Karpas-422 (cell line): Measurements from ENCODE around the gene MKNK2. TPM values are rescaled to one million over a fixed set of nuclear protein-coding genes. Genes with fewer than 3 reads are reported as not detected.

Experiments used
- DNase-seq: peaks from one replicate; pipeline ENCODE4 v3.0.0-alpha.2; 2015
- H2AFZ ChIP-seq: fragments of 200-600 bp; sonication (generic); 2 replicates; pipeline ENCODE4 v1.6.1; 2014; ENCODE audit warnings: antibody characterized with exemption, low read length, mixed read lengths
- H3K27ac ChIP-seq: fragments of 200-600 bp; sonication (generic); 2 replicates; pipeline ENCODE4 v1.5.1; 2014; ENCODE audit warnings: mild to moderate bottlenecking, low read length, moderate library complexity
- H3K27me3 ChIP-seq: fragments of 200-600 bp; sonication (generic); 2 replicates; pipeline ENCODE4 v1.6.1; 2014; ENCODE audit warnings: low read length, mixed read lengths
- H3K36me3 ChIP-seq: fragments of 200-600 bp; sonication (generic); 2 replicates; pipeline ENCODE4 v1.6.1; 2014; ENCODE audit warnings: low read length, mixed read lengths; ENCODE audit not compliant: insufficient read depth
- H3K4me1 ChIP-seq: fragments of 200-600 bp; sonication (generic); 2 replicates; pipeline ENCODE4 v1.6.1; 2014; ENCODE audit warnings: mild to moderate bottlenecking, low read length, mixed read lengths
- H3K4me2 ChIP-seq: fragments of 200-600 bp; sonication (generic); 2 replicates; pipeline ENCODE4 v1.6.1; 2014; ENCODE audit warnings: low read length, low read depth, mild to moderate bottlenecking; ENCODE audit not compliant: poor library complexity, severe bottlenecking
- H3K4me3 ChIP-seq: fragments of 200-600 bp; sonication (generic); 2 replicates; pipeline ENCODE4 v1.5.1; 2014; ENCODE audit warnings: mild to moderate bottlenecking, antibody characterized with exemption, low read length, mixed read lengths
- H3K79me2 ChIP-seq: fragments of 200-600 bp; sonication (generic); 2 replicates; pipeline ENCODE4 v1.6.1; 2014; ENCODE audit warnings: mild to moderate bottlenecking, low read length, mixed read lengths
- H3K9ac ChIP-seq: fragments of 200-600 bp; sonication (generic); 2 replicates; pipeline ENCODE4 v1.6.0; 2014; ENCODE audit warnings: low read length
- H3K9me2 ChIP-seq: fragments of 200-600 bp; sonication (generic), shearing (Covaris generic); replicated peaks from 2 replicates; pipeline ENCODE4 v1.6.0; 2014; ENCODE audit warnings: mild to moderate bottlenecking, low read length, moderate library complexity; ENCODE audit not compliant: insufficient read depth
- H3K9me3 ChIP-seq: fragments of 300-700, 200-600 bp; sonication (generic); 2 replicates; pipeline ENCODE4 v1.6.1; 2014; ENCODE audit warnings: low read length, mixed read lengths
- H4K20me1 ChIP-seq: fragments of 200-600 bp; sonication (generic); 2 replicates; pipeline ENCODE4 v1.6.1; 2014; ENCODE audit warnings: mild to moderate bottlenecking, antibody characterized with exemption, low read length, low read depth; ENCODE audit not compliant: insufficient read depth
- total RNA-seq: library from RNA; depleted of rRNA; stranded (reverse); fragments of >200 nt; shearing (Covaris generic); gene quantifications from 2 replicates; pipeline ENCODE4 v1.2.3, GENCODE V29; 2014; ENCODE audit warnings: low replicate concordance; rRNA removed

MKNK2 gene
- total RNA-seq, result 526 and 862 TPM in 2 replicates

DNA sequence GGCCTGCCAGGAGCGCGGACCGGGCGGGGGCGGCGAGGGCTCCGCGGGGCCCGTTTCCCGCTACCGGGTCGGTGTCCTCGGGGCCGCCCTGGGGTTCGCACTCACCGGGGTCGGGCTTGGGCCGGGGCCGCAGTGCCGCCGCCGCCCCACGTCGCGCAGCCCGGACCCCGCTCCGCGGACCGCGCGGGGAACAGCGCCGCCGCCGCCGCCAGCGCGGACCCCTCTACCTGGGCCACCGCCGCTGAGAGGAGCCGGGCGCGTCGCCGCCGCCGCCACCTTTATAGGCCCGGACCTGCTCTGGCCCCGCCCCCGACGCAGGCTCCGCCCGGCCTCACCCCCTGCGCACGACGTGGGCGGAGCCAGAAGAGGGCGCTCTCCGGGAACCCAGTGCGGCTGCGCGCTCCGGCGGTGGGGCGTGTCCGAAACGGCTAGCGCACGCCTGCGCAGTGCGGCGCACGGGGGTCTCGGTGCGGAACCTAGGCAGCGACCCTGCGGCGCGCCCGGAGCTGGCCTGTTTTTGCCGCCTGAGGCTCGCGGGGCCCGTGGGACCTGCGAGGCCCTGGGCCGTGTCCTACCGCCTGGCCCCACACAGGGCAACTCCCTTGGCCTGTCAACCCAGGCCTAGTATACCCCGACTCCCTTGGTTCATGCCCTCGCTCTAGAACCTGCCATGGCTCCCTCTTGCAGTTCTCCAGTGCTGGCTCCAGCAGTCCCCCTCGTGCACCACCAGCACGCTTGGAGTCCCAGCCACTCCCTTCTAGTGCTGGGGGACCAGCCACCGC, at the start of gene MKNK2:
MKNK2 (minus strand) TSS at position 254 of the 782 bp plus-strand sequence. CDS start 393 bp downstream, outside the sequence.
- H3K79me2 ChIP-seq, result peaks cover 39% of the 10 kb centered on the region
- peaks cover 68% of the 10 kb centered on the region for H3K4me1 ChIP-seq
- H3K9ac ChIP-seq, result peak within 1 kb of the TSS; percentile 93
- H4K20me1 ChIP-seq, result peaks cover 45% of the 10 kb centered on the region
- peak within 1 kb of the TSS; percentile 93 for H3K27ac ChIP-seq
- peaks cover 25% of the 10 kb centered on the region for H3K36me3 ChIP-seq
- H3K27me3 ChIP-seq, result no peaks in the 10 kb centered on the region
- no peaks in the 10 kb centered on the region for H3K9me2 ChIP-seq
- H3K4me2 ChIP-seq, result peak within 1 kb of the TSS; percentile 92
- 0 out of 2 replicates have a peak within 1 kb of the TSS, but pooled peaks have one; percentile 5 for H2AFZ ChIP-seq
- peak within 1 kb of the TSS; percentile 84 for H3K4me3 ChIP-seq
- peak; percentile 96 for DNase-seq
- H3K9me3 ChIP-seq, result no peaks in the 10 kb centered on the region

DNA sequence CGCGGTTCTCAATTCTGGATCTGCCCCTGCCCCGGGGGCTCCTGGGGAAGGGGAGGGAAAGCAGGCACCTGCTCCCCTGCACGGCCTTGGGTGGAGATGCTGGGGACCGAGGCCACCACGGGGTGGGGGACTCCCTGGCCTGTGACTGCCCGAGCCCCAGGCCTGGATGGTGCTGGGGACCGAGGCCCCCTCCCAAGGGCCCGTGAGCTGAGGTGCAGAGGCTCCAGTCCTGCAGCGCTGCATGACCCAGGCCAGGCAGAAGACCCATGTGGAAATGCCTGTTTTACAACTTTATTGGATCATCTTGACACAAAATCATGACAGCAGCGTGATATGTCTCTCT, 49.6 kb upstream of the MKNK2 start:
- Histone ChIP-seq H3K27ac (no peak overlapping the region), H3K9ac (no peak overlapping the region), H4K20me1 (peaks cover 15% of the 10 kb centered on the region; the same call in 1 of the 2 replicates), H3K27me3 (no peaks in the 10 kb centered on the region), H3K79me2 (peaks cover 33% of the 10 kb centered on the region), H2AFZ (no peak overlapping the region), H3K9me3 (no peaks in the 10 kb centered on the region; the same call in 1 of the 2 replicates), H3K4me1 (peaks cover 23% of the 10 kb centered on the region), H3K4me2 (no peak overlapping the region), H3K9me2 (no peaks in the 10 kb centered on the region), H3K36me3 (peaks cover 5% of the 10 kb centered on the region), H3K4me3 (no peak overlapping the region)
- no peak for DNase-seq

DNA sequence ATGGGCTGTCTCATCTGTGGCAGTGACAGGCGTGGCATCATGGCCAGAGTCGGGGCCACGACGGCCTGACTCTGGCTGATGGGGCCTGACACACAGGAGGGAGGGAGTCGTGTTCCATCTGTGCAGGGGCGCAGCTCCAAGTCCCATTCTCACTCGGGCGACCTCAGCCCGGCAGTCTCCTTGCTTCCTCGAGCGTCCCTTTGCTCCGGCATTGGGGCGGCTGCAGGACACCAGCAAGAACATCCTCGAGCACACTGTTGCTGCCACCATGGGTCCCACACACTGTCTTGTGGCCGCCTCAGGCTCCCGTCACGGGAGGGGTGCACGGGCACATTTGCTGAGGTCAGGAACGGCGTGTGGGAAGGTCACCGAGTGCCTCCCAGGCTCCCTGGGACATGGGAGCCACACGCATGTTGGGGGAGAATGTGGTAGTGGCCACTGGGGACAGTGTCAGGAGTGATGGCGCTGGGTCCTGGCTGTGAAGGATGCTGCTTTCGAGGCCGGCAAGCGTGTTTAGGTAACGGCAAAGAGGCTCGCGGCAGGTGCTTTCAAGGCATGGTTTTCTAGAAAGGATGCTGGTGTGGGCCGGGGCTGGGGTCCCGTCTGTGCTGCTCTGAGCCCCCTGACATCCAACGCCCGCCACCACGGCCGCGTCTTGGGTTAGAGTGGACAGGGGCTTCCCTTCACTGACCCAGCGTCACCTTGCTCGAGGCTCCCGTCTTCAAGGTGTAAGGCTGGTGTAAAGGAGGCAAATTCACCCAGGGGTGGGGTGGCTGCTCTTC, 49.1 kb upstream of the MKNK2 start:
- Histone ChIP-seq H3K9ac (no peak overlapping the region), H3K79me2 (peaks cover 38% of the 10 kb centered on the region), H3K9me3 (no peaks in the 10 kb centered on the region)

DNA sequence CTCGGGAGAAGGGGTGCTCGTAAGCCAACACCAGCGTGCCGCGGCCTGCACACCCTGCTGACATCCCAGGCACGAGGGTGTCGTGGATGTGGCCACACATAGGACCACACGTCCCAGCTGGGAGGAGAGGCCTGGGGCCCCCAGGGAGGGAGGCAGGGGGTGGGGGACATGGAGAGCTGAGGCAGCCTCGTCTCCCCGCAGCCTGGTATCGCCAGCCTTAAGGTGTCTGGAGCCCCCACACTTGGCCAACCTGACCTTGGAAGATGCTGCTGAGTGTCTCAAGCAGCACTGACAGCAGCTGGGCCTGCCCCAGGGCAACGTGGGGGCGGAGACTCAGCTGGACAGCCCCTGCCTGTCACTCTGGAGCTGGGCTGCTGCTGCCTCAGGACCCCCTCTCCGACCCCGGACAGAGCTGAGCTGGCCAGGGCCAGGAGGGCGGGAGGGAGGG, 48.0 kb upstream of the MKNK2 start:
- Histone ChIP-seq H3K36me3 (peaks cover 16% of the 10 kb centered on the region), H3K27me3 (no peaks in the 10 kb centered on the region), H3K4me2 (peak overlapping the region; percentile 92), H2AFZ (no peak overlapping the region), H3K79me2 (peaks cover 43% of the 10 kb centered on the region), H3K4me1 (peaks cover 31% of the 10 kb centered on the region), H3K27ac (peak overlapping the region; percentile 93), H3K9me2 (no peaks in the 10 kb centered on the region), H3K4me3 (peak overlapping the region; percentile 90; the same call in 1 of the 2 replicates), H4K20me1 (peaks cover 14% of the 10 kb centered on the region; the same call in 1 of the 2 replicates), H3K9ac (peak overlapping the region; percentile 95; the same call in 1 of the 2 replicates), H3K9me3 (no peaks in the 10 kb centered on the region)
- DNase-seq, result no peak

More for the DNA sequence above, 49.1 kb upstream of the MKNK2 start:
- no peak overlapping the region for H3K4me3 ChIP-seq
- no peak overlapping the region for H3K4me2 ChIP-seq
- H3K4me1 ChIP-seq, result peaks cover 23% of the 10 kb centered on the region
- DNase-seq, result no peak
- no peaks in the 10 kb centered on the region for H3K27me3 ChIP-seq
- H3K36me3 ChIP-seq, result peaks cover 8% of the 10 kb centered on the region
- H4K20me1 ChIP-seq, result peaks cover 15% of the 10 kb centered on the region; the same call in 1 of the 2 replicates
- H2AFZ ChIP-seq, result no peak overlapping the region
- no peak overlapping the region for H3K27ac ChIP-seq
- H3K9me2 ChIP-seq, result no peaks in the 10 kb centered on the region

DNA sequence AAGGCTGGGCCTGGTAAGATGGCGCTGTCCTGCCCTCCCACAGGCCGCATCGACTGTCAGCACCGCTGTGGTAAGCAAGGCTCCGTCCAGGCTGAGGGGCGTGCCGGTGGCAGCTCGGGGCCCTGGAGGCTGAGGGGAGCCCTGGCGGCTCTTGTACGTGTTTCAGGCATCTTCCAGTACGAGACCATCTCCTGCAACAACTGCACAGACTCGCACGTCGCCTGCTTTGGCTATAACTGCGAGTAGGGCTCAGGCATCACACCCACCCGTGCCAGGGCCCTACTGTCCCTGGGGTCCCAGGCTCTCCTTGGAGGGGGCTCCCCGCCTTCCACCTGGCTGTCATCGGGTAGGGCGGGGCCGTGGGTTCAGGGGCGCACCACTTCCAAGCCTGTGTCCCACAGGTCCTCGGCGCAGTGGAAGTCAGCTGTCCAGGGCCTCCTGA, 46.9 kb upstream of the MKNK2 start:
- peak overlapping the region; percentile 93 for H3K27ac ChIP-seq
- H3K27me3 ChIP-seq, result no peaks in the 10 kb centered on the region
- H2AFZ ChIP-seq, result no peak overlapping the region
- peak overlapping the region; percentile 90 for H3K4me3 ChIP-seq
- H3K79me2 ChIP-seq, result peaks cover 45% of the 10 kb centered on the region
- peaks cover 43% of the 10 kb centered on the region for H3K4me1 ChIP-seq
- no peaks in the 10 kb centered on the region for H3K9me3 ChIP-seq
- H4K20me1 ChIP-seq, result peaks cover 9% of the 10 kb centered on the region; the same call in 1 of the 2 replicates
- peaks cover 27% of the 10 kb centered on the region for H3K36me3 ChIP-seq
- peak overlapping the region; percentile 95 for H3K9ac ChIP-seq
- no peaks in the 10 kb centered on the region for H3K9me2 ChIP-seq
- DNase-seq, result peak; percentile 80
- peak overlapping the region; percentile 92 for H3K4me2 ChIP-seq

DNA sequence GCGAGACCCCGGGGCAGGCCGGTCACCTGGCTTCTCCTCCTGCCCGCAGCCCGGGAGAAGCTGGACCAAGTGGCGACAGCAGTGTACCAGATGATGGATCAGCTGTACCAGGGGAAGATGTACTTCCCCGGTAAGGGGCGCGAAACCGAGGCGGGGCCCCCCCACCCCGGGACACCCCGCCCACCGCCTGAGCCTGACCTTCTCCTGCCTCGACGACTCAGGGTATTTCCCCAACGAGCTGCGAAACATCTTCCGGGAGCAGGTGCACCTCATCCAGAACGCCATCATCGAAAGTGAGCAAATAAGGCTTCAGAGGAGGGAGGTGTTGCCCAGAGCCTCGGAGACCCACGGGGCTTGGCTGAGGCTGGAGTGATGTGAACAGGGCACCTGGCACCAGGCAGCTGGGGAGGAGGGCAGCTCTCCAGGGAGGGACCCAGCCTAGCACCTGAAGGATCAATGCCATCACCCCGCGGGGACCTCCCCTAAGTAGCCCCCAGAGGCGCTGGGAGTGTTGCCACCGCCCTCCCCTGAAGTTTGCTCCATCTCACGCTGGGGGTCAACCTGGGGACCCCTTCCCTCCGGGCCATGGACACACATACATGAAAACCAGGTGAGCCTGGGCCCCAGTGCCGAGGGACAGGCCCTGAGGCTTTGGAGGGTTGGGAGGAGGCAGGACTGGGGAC, 46.3 kb upstream of the MKNK2 start:
- no peak overlapping the region for H2AFZ ChIP-seq
- H3K9ac ChIP-seq, result peak overlapping the region; percentile 95
- peaks cover 45% of the 10 kb centered on the region for H3K79me2 ChIP-seq
- peaks cover 30% of the 10 kb centered on the region for H3K36me3 ChIP-seq
- H4K20me1 ChIP-seq, result peaks cover 9% of the 10 kb centered on the region; the same call in 1 of the 2 replicates
- no peaks in the 10 kb centered on the region for H3K9me2 ChIP-seq
- no peaks in the 10 kb centered on the region for H3K9me3 ChIP-seq
- peak overlapping the region; percentile 92 for H3K4me2 ChIP-seq
- DNase-seq, result peak; percentile 70
- H3K4me3 ChIP-seq, result peak overlapping the region; percentile 90
- peaks cover 48% of the 10 kb centered on the region for H3K4me1 ChIP-seq
- H3K27me3 ChIP-seq, result no peaks in the 10 kb centered on the region
- H3K27ac ChIP-seq, result peak overlapping the region; percentile 93

DNA sequence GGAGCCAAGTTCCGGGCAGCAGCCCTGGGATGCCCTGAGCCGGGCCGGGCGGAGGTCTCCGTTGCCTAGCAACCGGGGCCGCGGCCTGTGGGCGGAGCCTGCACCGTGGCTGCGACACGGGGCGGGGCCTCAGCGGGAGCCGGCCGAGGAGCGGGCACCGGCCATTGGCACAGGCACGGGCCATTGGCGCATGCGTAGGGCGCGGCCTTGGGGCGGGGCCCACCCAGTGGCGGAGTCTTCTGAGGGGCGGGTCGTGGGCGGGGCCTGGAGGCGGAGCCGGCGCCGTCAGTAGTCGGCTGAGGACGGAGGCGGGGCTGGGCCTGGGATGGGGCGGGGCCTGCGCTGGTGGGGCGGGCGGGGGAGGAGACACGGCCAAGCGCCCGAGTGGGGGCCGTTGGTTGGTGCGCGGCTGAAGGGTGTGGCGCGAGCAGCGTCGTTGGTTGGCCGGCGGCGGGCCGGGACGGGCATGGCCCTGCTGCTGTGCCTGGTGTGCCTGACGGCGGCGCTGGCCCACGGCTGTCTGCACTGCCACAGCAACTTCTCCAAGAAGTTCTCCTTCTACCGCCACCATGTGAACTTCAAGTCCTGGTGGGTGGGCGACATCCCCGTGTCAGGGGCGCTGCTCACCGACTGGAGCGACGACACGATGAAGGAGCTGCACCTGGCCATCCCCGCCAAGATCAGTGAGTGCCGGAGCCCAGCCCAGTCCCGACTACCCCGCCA, 45.6 kb upstream of the MKNK2 start, which contains the start of gene IZUMO4:
IZUMO4 (plus strand) TSS at position 436 of the 723 bp plus-strand sequence; CDS start at position 467, 31 bp downstream.
- Histone ChIP-seq H2AFZ (no peak within 1 kb of the TSS), H3K9me3 (no peaks in the 10 kb centered on the region), H3K4me2 (peak within 1 kb of the TSS; percentile 96), H3K27ac (peak within 1 kb of the TSS; percentile 99), H3K4me1 (peaks cover 55% of the 10 kb centered on the region), H3K4me3 (peak within 1 kb of the TSS; percentile 95), H3K79me2 (peaks cover 45% of the 10 kb centered on the region), H3K27me3 (no peaks in the 10 kb centered on the region), H4K20me1 (peaks cover 9% of the 10 kb centered on the region; the same call in 1 of the 2 replicates), H3K36me3 (peaks cover 32% of the 10 kb centered on the region), H3K9ac (peak within 1 kb of the TSS; percentile 100), H3K9me2 (no peaks in the 10 kb centered on the region)
- DNase-seq, result peak; percentile 99
